CD4-positive, CD25-positive, alpha-beta regulatory T cell (primary cell): ENCODE data around the gene RCAN2. TPM values are rescaled to one million over a fixed set of nuclear protein-coding genes. Genes with fewer than 3 reads are reported as not detected.

Experiments
- ATAC-seq, 2 donors: fragments of 150-1000 bp; cut with Tn5 transposase; one replicate each; pipeline ENCODE4 v1.10.0; 2021; ENCODE audit warnings: low read depth in 2 of 2, moderate number of reproducible peaks in 2 of 2, moderate library complexity in 1 of 2
- DNase-seq, 3 donors: peaks; one replicate each; pipeline versions ENCODE4 v3.0.0 to v3.0.0-alpha.2; 2012 to 2022; ENCODE audit warnings: mixed read lengths in 1 of 3
- H3K27ac ChIP-seq: one replicate; pipeline ENCODE4 v1.7.0; 2013; ENCODE audit warnings: mild to moderate bottlenecking, low read length; ENCODE audit not compliant: insufficient read depth, poor library complexity, severe bottlenecking
- H3K27me3 ChIP-seq: one replicate; pipeline ENCODE4 v1.7.0; 2013; ENCODE audit warnings: low read length; ENCODE audit not compliant: control insufficient read depth, insufficient read depth
- H3K36me3 ChIP-seq: one replicate; pipeline ENCODE4 v1.7.0; 2013; ENCODE audit warnings: mild to moderate bottlenecking, low read length, moderate library complexity; ENCODE audit not compliant: control insufficient read depth, insufficient read depth
- H3K4me1 ChIP-seq: 2 replicates; pipeline ENCODE4 v1.7.0; 2013; ENCODE audit warnings: mild to moderate bottlenecking, low read length; ENCODE audit not compliant: insufficient read depth, control insufficient read depth, poor library complexity, severe bottlenecking
- H3K4me3 ChIP-seq: one replicate; pipeline ENCODE4 v1.7.0; 2013; ENCODE audit warnings: low read depth, mild to moderate bottlenecking, low read length, moderate library complexity
- H3K9me3 ChIP-seq, 2 experiments: 1 replicate in 1 of 2; 2 replicates in 1 of 2; pipeline ENCODE4 v1.7.0; 2013; ENCODE audit warnings: low read length in 2 of 2, mild to moderate bottlenecking in 1 of 2, moderate library complexity in 1 of 2; ENCODE audit not compliant: control insufficient read depth in 2 of 2
- H3K27ac Mint-ChIP-seq, 3 donors: one replicate each; pipeline ENCODE4 v1.8.0; 2020 to 2022; ENCODE audit warnings: mild to moderate bottlenecking in 3 of 3, mixed read lengths in 3 of 3, moderate library complexity in 2 of 3
- H3K27me3 Mint-ChIP-seq: one replicate; pipeline ENCODE4 v1.8.0; 2022; ENCODE audit warnings: mild to moderate bottlenecking, mixed read lengths
- H3K36me3 Mint-ChIP-seq: one replicate; pipeline ENCODE4 v1.8.0; 2020; ENCODE audit warnings: mixed read lengths
- H3K4me1 Mint-ChIP-seq, 4 donors: one replicate each; pipeline ENCODE4 v1.8.0; 2020 to 2022; ENCODE audit warnings: mixed read lengths in 4 of 4, mild to moderate bottlenecking in 1 of 4
- H3K4me3 Mint-ChIP-seq, 4 donors: one replicate each; pipeline ENCODE4 v1.8.0; 2020 to 2022; ENCODE audit warnings: mild to moderate bottlenecking in 4 of 4, mixed read lengths in 4 of 4, moderate library complexity in 3 of 4
- H3K9me3 Mint-ChIP-seq, 7 donors: one replicate each; pipeline ENCODE4 v1.8.0; 2020 to 2022; ENCODE audit warnings: mixed read lengths in 7 of 7, mild to moderate bottlenecking in 3 of 7, moderate library complexity in 2 of 7
- polyA plus RNA-seq, 4 donors: library from polyadenylated mRNA; unstranded; fragments of 300-500 nt; fragmentation: Illumina TruSeq; gene quantifications; one replicate each; pipeline ENCODE4 v1.2.3, GENCODE V29; 2021
- total RNA-seq: library from RNA; stranded (reverse); gene quantifications from one replicate; pipeline ENCODE4 v1.2.3, GENCODE V29; 2022

Gene RCAN2
- total and polyA plus RNA-seq, 5 donors from 2014 or later = 0.08 to 0.14 TPM; not detected in 3

GRCh38 chr6:46287043-46287442 is 204.2 kb downstream of the RCAN2 start:
- peaks cover 21% of the 10 kb centered on the region for H3K27me3 Mint-ChIP-seq
- no peaks in the 10 kb centered on the region for H3K4me1 ChIP-seq
- peaks cover 0 to 11% (median 0%) of the 10 kb centered on the region in 7 donors for H3K9me3 Mint-ChIP-seq
- no peak overlapping the region for H3K27ac Mint-ChIP-seq
- DNase-seq (no peak), ATAC-seq (no peak)
- H3K27me3 ChIP-seq = peaks cover 5% of the 10 kb centered on the region
- no peak overlapping the region for H3K4me3 Mint-ChIP-seq
- H3K36me3 ChIP-seq = no peaks in the 10 kb centered on the region
- no peaks in the 10 kb centered on the region for H3K9me3 ChIP-seq
- H3K27ac ChIP-seq = no peak overlapping the region
- no peak overlapping the region for H3K4me3 ChIP-seq
- no peaks in the 10 kb centered on the region for H3K36me3 Mint-ChIP-seq
- H3K4me1 Mint-ChIP-seq = no peaks in the 10 kb centered on the region

DNA sequence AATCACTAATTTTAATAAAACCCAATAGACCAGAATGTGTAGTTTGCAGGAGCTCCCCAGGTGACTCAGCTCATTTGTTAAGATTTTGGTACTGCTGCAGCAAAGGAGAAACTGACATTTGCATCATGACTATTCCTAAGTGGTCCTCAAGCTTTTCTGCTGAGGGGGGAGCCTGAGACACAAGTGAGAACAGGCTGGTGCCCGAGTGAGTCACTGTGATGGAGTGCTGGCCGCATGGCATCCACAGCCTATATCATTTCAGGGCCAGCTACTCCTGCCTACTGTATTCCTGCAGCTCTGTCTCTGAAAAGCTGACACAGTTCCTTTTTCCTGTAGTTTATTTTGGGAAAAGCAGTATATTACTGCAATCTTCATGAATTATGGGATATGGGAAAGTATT is 206.8 kb downstream of the RCAN2 start:
- peaks cover 7% of the 10 kb centered on the region for H3K27me3 ChIP-seq
- H3K4me1 Mint-ChIP-seq = no peaks in the 10 kb centered on the region
- H3K27ac Mint-ChIP-seq = no peak overlapping the region

DNA sequence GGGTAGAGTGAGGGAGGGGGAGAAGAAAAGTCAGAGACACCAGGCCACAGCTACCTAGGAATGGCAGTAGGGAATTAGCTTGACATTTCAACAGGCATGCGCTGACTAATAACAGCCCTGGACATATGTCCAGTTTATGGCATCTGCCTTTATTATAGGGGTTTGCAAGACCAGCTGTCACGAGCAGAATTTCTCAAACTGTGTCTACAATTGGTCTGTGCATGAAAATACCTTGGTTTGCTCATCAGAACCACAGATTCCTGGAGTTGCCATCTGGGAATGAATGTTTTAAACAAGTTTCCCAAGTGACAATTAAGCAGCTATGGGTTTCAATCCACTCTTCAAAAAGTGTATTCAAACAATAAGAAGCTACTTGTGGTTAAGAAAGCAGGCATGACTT is 210.1 kb downstream of the RCAN2 start:
- Mint-ChIP-seq H3K27me3 (peaks cover 2% of the 10 kb centered on the region), H3K9me3 (peaks cover 0 to 3% (median 0%) of the 10 kb centered on the region in 7 donors), H3K4me3 (no peak overlapping the region), H3K27ac (no peak overlapping the region), H3K36me3 (no peaks in the 10 kb centered on the region), H3K4me1 (no peaks in the 10 kb centered on the region)
- peaks cover 5% of the 10 kb centered on the region for H3K27me3 ChIP-seq
- no peak overlapping the region for H3K27ac ChIP-seq
- no peak overlapping the region for H3K4me3 ChIP-seq
- H3K36me3 ChIP-seq = no peaks in the 10 kb centered on the region
- no peak for DNase-seq
- no peaks in the 10 kb centered on the region for H3K4me1 ChIP-seq
- ATAC-seq = no peak
- H3K9me3 ChIP-seq = no peaks in the 10 kb centered on the region

More for the DNA sequence above, 206.8 kb downstream of the RCAN2 start:
- Mint-ChIP-seq H3K36me3 (no peaks in the 10 kb centered on the region), H3K27me3 (peaks cover 9% of the 10 kb centered on the region), H3K4me3 (no peak overlapping the region), H3K9me3 (peaks cover 0 to 5% (median 0%) of the 10 kb centered on the region in 7 donors)
- no peaks in the 10 kb centered on the region for H3K36me3 ChIP-seq
- H3K4me3 ChIP-seq = no peak overlapping the region
- no peak overlapping the region for H3K27ac ChIP-seq
- H3K9me3 ChIP-seq = no peaks in the 10 kb centered on the region
- no peaks in the 10 kb centered on the region for H3K4me1 ChIP-seq
- DNase-seq (no peak), ATAC-seq (no peak)

- H3K4me1 Mint-ChIP-seq = no peaks in the 10 kb centered on the region
- no peak for ATAC-seq
- no peak overlapping the region for H3K4me3 Mint-ChIP-seq
- no peak for DNase-seq
- Histone ChIP-seq H3K4me3 (no peak overlapping the region), H3K36me3 (no peaks in the 10 kb centered on the region), H3K27me3 (peaks cover 5% of the 10 kb centered on the region), H3K4me1 (no peaks in the 10 kb centered on the region), H3K9me3 (no peaks in the 10 kb centered on the region), H3K27ac (no peak overlapping the region)
- H3K36me3 Mint-ChIP-seq = no peaks in the 10 kb centered on the region
- H3K27ac Mint-ChIP-seq = no peak overlapping the region
- H3K27me3 Mint-ChIP-seq = no peaks in the 10 kb centered on the region
- H3K9me3 Mint-ChIP-seq = peaks cover 0 to 3% (median 0%) of the 10 kb centered on the region in 7 donors
These were observed 211.4 kb downstream of the RCAN2 start for GRCh38 chr6:46279874-46280273.

- Histone ChIP-seq H3K4me1 (no peaks in the 10 kb centered on the region), H3K36me3 (no peaks in the 10 kb centered on the region), H3K27me3 (peaks cover 5% of the 10 kb centered on the region), H3K9me3 (no peaks in the 10 kb centered on the region), H3K27ac (no peak overlapping the region), H3K4me3 (no peak overlapping the region)
- Mint-ChIP-seq H3K9me3 (peaks cover 0 to 3% (median 0%) of the 10 kb centered on the region in 7 donors), H3K27me3 (peaks cover 8% of the 10 kb centered on the region), H3K4me1 (no peaks in the 10 kb centered on the region), H3K27ac (no peak overlapping the region), H3K4me3 (no peak overlapping the region), H3K36me3 (no peaks in the 10 kb centered on the region)
- ATAC-seq = no peak
- no peak for DNase-seq
These were observed 214.6 kb downstream of the RCAN2 start for GRCh38 chr6:46276576-46277142.

DNA sequence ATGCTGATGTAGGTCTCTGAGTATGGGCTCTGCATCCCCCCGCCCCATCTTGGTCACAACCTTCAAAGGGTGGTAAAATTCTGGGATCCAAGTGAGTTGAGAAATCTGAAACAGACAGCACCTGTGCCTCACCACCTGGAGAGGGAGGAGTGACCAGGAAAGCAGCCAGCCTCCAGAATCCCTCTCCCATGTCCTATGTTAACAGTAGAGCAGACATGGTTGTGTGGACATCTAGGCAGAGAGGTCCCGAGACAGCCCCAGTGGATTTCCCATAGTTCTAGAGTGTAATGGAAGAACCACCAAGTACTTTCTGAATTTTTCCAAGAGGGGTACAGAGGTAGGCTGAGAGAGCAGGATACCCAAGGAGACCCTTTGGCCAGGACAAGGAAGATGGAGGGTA is 216.7 kb downstream of the RCAN2 start:
- peaks cover 3% of the 10 kb centered on the region for H3K27me3 ChIP-seq
- no peak for ATAC-seq

GRCh38 chr6:46273911-46274310 is 217.3 kb downstream of the RCAN2 start:
- Histone ChIP-seq H3K36me3 (no peaks in the 10 kb centered on the region), H3K4me1 (no peaks in the 10 kb centered on the region), H3K27me3 (no peaks in the 10 kb centered on the region), H3K9me3 (no peaks in the 10 kb centered on the region), H3K4me3 (no peak overlapping the region), H3K27ac (no peak overlapping the region)
- ATAC-seq = no peak
- DNase-seq = no peak
- Mint-ChIP-seq H3K27ac (no peak overlapping the region), H3K36me3 (no peaks in the 10 kb centered on the region), H3K27me3 (peaks cover 8% of the 10 kb centered on the region), H3K4me1 (no peaks in the 10 kb centered on the region), H3K9me3 (peaks cover 0 to 3% (median 0%) of the 10 kb centered on the region in 7 donors), H3K4me3 (no peak overlapping the region)

More for the DNA sequence above, 216.7 kb downstream of the RCAN2 start:
- Mint-ChIP-seq H3K9me3 (peaks cover 0 to 3% (median 0%) of the 10 kb centered on the region in 7 donors), H3K27me3 (peaks cover 8% of the 10 kb centered on the region), H3K4me1 (no peaks in the 10 kb centered on the region), H3K36me3 (no peaks in the 10 kb centered on the region), H3K27ac (no peak overlapping the region), H3K4me3 (no peak overlapping the region)
- Histone ChIP-seq H3K36me3 (no peaks in the 10 kb centered on the region), H3K9me3 (no peaks in the 10 kb centered on the region), H3K27ac (no peak overlapping the region), H3K4me3 (no peak overlapping the region), H3K4me1 (no peaks in the 10 kb centered on the region)
- DNase-seq = no peak

DNA sequence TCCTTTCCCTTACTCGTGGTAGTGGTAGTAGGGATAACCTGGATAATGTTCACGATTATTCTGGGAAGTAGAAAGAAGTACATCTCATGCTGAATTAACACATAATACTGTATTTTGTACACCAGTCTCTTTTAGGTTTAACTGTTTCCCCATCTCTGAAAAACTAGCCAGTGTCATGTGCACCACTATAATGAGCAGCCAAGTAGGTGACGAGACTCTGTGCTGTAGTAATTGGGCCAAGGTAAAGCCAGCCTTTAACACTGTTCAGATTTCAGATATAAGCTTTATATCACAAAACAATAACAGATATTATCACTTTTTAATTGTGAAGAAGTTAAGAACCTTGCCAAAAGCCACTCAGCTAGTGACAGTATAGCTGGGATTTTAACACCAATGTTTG is 219.5 kb downstream of the RCAN2 start:
- no peaks in the 10 kb centered on the region for H3K36me3 Mint-ChIP-seq
- peaks cover 0 to 3% (median 0%) of the 10 kb centered on the region in 7 donors for H3K9me3 Mint-ChIP-seq
- Histone ChIP-seq H3K36me3 (no peaks in the 10 kb centered on the region), H3K4me3 (no peak overlapping the region), H3K4me1 (no peaks in the 10 kb centered on the region), H3K27ac (no peak overlapping the region), H3K9me3 (no peaks in the 10 kb centered on the region), H3K27me3 (no peaks in the 10 kb centered on the region)
- H3K27me3 Mint-ChIP-seq = peaks cover 8% of the 10 kb centered on the region
- no peak overlapping the region for H3K27ac Mint-ChIP-seq
- no peak for DNase-seq
- ATAC-seq = no peak
- H3K4me1 Mint-ChIP-seq = no peaks in the 10 kb centered on the region
- H3K4me3 Mint-ChIP-seq = no peak overlapping the region
